Measurements from ENCODE around the gene HIPK4.

Gene HIPK4

DNA sequence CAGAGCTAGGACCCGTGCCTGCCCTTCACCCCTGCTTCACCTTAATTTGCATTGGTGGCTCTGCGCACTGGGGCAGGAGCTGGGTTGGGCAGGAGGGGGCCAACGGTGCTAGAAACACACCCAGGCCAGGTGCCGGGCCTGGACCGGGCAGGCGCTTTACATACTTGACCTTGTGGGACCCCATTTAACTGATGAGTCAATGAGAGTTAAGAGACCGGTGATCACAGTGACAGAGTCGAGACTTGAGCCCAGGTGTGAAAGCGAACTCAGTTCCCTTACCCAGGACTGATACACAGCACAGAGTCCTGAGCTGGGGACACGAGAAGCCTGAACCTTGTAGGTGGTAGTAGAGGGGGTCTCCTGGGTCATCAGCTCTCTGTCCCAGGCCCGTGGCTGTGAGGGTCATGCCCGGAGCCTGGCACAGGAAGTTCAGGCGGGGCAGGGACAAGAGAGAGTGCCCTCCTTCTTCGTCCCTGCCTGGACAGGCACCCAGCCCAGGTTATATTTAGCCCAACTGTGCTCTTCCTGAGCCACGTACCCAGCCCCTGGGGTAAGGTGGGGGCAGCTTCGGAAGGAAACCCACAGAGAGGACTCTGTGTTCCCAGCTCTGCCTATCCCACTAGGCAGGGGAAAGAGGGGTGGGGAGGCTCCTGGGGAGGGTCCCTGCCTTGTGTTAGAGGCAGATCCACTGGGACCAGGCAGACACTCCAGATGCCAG lies 21.3 kb upstream of the HIPK4 start:
- TF ChIP-seq TAF1 (IDR thresholded peaks at IDR 0.05; ENCODE audit: borderline replicate concordance, insufficient read depth, low read length): no peak
- TF ChIP-seq, protein P1, sequence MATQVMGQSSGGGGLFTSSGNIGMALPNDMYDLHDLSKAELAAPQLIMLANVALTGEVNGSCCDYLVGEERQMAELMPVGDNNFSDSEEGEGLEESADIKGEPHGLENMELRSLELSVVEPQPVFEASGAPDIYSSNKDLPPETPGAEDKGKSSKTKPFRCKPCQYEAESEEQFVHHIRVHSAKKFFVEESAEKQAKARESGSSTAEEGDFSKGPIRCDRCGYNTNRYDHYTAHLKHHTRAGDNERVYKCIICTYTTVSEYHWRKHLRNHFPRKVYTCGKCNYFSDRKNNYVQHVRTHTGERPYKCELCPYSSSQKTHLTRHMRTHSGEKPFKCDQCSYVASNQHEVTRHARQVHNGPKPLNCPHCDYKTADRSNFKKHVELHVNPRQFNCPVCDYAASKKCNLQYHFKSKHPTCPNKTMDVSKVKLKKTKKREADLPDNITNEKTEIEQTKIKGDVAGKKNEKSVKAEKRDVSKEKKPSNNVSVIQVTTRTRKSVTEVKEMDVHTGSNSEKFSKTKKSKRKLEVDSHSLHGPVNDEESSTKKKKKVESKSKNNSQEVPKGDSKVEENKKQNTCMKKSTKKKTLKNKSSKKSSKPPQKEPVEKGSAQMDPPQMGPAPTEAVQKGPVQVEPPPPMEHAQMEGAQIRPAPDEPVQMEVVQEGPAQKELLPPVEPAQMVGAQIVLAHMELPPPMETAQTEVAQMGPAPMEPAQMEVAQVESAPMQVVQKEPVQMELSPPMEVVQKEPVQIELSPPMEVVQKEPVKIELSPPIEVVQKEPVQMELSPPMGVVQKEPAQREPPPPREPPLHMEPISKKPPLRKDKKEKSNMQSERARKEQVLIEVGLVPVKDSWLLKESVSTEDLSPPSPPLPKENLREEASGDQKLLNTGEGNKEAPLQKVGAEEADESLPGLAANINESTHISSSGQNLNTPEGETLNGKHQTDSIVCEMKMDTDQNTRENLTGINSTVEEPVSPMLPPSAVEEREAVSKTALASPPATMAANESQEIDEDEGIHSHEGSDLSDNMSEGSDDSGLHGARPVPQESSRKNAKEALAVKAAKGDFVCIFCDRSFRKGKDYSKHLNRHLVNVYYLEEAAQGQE (IDR thresholded peaks at IDR 0.05; ENCODE audit: insufficient read depth in 1 of 2, low read depth in 2 of 2, low read length in 2 of 2): no peak
- TF ChIP-seq POLR2AphosphoS5 (IDR thresholded peaks at IDR 0.05; ENCODE audit: low read depth, low read length): no peak
- no peak for TF ChIP-seq SIN3A (IDR thresholded peaks at IDR 0.05; ENCODE audit: borderline replicate concordance, insufficient read depth, low read length)
- TF ChIP-seq FOXP2 (optimal IDR thresholded peaks at IDR 0.05; ENCODE audit: borderline replicate concordance, extremely low read depth, extremely low read length, insufficient read depth): no peak

DNA sequence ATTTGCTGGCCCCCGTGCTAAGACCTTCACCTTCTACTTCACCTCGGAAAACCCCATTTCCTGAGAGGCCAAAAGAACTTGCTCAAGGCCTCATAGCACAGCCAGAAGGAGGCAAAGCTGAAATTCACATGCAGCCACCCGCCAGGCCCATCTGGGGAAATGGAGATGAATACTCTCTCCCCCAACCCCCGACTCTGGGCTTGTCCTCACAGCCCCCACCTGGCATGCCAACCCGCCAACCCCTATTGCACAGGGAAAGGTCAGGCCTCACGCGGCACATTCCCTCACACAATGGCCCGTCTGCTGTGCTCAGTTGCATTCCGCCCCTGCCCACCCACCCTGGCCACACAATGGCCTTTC lies 20.0 kb upstream of the HIPK4 start:
- no peak for TF ChIP-seq FOXP2 (optimal IDR thresholded peaks at IDR 0.05; ENCODE audit: borderline replicate concordance, extremely low read depth, extremely low read length, insufficient read depth)
- no peak for TF ChIP-seq TAF1 (IDR thresholded peaks at IDR 0.05; ENCODE audit: borderline replicate concordance, insufficient read depth, low read length)
- no peak for TF ChIP-seq SIN3A (IDR thresholded peaks at IDR 0.05; ENCODE audit: borderline replicate concordance, insufficient read depth, low read length)
- no peak for TF ChIP-seq POLR2AphosphoS5 (IDR thresholded peaks at IDR 0.05; ENCODE audit: low read depth, low read length)
- TF ChIP-seq, protein P1 (IDR thresholded peaks at IDR 0.05; ENCODE audit: insufficient read depth in 1 of 2, low read depth in 2 of 2, low read length in 2 of 2): no peak

DNA sequence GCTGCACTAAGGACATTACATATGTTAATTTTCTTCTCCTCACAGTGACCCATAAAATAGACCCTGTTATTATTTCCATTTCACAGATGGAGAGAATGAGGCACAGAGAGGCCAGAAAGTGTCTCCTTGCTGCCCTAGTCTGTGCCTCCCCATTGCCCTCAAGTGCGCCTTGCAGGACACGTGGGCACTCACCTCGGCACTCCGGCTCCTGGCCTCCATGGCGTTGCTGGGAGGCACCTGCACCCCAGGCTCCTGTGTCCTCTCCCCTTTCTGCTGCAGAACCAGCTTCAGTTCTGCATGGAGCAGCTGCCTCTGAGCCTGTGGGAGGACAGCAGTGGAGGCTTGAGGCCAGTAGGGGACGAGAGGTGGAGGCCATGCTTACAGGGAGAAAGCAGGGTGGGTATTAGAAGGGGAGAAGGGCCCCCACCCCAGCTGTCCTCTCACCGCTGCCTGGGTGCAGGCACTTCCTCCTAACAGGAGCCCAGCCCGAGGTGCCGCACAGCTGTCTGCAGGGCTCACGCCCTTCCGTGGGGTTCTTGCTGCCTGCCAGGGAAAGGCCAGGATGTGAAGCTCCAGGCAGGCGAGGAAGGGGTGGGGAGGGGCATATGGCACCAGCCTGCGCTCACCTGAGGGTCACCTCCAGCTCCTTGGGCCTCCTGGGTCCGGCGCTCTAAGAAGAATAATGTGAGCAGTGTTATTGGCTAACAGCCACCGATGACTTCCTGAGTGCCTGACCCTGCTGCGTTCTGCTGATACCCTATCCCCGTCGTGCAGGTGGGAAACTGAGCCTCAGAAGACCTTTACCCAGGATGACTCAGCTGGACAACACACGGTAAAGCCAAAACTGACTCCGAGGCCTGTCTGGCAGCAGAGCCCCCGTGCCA lies 18.0 kb upstream of the HIPK4 start:
- TF ChIP-seq TAF1 (IDR thresholded peaks at IDR 0.05; ENCODE audit: borderline replicate concordance, insufficient read depth, low read length) (no peak), FOXP2 (optimal IDR thresholded peaks at IDR 0.05; ENCODE audit: borderline replicate concordance, extremely low read depth, extremely low read length, insufficient read depth) (no peak), SIN3A (IDR thresholded peaks at IDR 0.05; ENCODE audit: borderline replicate concordance, insufficient read depth, low read length) (no peak)

GRCh38 chr19:40403262-40403984 lies 13.4 kb upstream of the HIPK4 start:
- TF ChIP-seq TAF1 (IDR thresholded peaks at IDR 0.05; ENCODE audit: borderline replicate concordance, insufficient read depth, low read length) (no peak), POLR2AphosphoS5 (IDR thresholded peaks at IDR 0.05; ENCODE audit: low read depth, low read length) (no peak), SIN3A (IDR thresholded peaks at IDR 0.05; ENCODE audit: borderline replicate concordance, insufficient read depth, low read length) (no peak), FOXP2 (optimal IDR thresholded peaks at IDR 0.05; ENCODE audit: borderline replicate concordance, extremely low read depth, extremely low read length, insufficient read depth) (no peak)
- TF ChIP-seq, protein P1 (IDR thresholded peaks at IDR 0.05; ENCODE audit: insufficient read depth in 1 of 2, low read depth in 2 of 2, low read length in 2 of 2): no peak

- no peak for TF ChIP-seq SIN3A (IDR thresholded peaks at IDR 0.05; ENCODE audit: borderline replicate concordance, insufficient read depth, low read length)
- no peak for TF ChIP-seq FOXP2 (optimal IDR thresholded peaks at IDR 0.05; ENCODE audit: borderline replicate concordance, extremely low read depth, extremely low read length, insufficient read depth)
- no peak for TF ChIP-seq TAF1 (IDR thresholded peaks at IDR 0.05; ENCODE audit: borderline replicate concordance, insufficient read depth, low read length)
- no peak for TF ChIP-seq POLR2AphosphoS5 (IDR thresholded peaks at IDR 0.05; ENCODE audit: low read depth, low read length)
- TF ChIP-seq, protein P1 (IDR thresholded peaks at IDR 0.05; ENCODE audit: insufficient read depth in 1 of 2, low read depth in 2 of 2, low read length in 2 of 2): no peak
Measured at GRCh38 chr19:40400559-40400958, 10.6 kb upstream of the HIPK4 start.
